Stimulated activated CD4-positive, alpha-beta T cell treated with anti-CD3 and anti-CD28 coated beads, TNF-alpha, amount 100 ng/mL, for 24 hours (primary cell): ENCODE data around the gene RASSF3.

Experiments
- DNase-seq, 3 experiments: peaks; one replicate each; pipeline ENCODE4 v3.0.0-alpha.2; 2020; ENCODE audit warnings: low read depth in 3 of 3

The RASSF3 gene

DNA sequence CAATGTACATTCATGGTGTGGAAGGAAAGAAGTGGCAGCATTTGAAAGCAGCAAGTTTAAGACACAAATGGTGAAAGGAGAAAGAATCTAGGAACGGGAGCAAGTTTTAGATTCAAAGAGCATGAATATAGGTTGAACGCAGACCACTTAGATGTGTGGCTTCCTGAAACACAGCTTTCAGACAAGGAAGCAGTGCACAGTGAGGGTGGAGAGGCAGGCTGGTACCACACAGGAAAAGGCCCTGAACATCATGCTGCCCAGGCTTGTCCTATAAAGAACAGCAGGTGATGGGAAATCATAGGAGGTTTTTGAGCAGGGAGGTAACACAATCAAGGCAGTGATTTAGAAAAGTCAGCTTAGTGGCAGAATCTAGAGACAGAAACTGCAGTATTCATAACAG, 113.3 kb downstream of the RASSF3 start:
- DNase-seq, result no peak

DNA sequence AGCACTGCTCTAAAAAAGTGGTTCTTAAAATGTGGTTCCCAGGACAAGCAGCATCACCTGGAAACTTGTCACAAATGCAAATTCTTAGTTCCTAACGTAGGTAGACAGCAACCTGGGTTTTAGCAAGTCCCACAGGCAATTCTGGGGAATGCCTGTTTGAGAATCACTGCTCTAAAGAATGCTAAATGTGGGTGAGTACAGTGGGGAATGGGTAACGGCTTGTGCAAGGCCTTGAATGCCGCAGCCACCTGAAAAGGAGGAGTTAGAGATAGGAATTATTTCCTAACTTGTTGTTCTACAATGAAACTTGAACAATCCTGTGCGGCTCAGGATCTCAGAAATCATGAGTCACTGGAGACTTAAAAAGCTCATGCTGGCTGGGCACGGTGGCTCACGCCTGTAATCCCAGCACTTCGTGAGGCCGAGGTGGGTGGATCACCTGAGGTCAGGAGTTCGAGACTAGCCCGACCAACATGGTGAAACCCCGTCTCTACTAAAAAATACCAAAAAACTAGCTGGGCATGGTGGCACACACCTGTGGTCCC, 114.0 kb downstream of the RASSF3 start:
- DNase-seq, result no peak

DNA sequence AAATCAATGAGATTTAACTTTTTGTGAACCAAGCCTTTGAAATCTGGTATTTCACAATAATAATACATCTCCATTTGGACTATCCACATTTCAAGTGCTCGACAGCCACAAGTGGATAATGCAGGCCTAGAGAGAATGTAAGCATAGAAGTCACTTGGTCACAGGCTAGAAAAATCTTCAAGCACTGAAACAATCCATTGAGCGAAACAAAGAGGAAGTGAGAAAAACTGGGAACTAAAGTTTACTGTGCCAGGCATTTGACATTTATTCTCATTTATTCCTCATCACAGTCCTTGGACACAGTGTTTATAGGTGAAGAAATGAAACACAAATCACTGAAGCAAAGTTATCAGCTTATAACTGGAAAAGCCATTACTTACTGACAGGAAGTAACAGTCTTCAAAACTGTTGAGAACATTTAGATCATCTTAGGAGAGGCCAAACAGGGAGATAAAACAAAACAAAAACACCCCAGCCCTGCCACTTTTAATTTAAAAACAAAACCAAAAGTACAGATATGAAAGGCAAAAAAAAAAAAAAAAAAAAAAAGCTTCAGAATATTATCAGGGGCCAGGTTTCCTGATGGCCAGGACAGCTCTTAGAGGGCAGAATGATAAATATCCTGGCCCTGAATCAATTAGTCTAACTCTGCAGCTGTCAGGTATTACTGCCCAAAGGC, 119.8 kb downstream of the RASSF3 start:
- DNase-seq, result no peak

DNA sequence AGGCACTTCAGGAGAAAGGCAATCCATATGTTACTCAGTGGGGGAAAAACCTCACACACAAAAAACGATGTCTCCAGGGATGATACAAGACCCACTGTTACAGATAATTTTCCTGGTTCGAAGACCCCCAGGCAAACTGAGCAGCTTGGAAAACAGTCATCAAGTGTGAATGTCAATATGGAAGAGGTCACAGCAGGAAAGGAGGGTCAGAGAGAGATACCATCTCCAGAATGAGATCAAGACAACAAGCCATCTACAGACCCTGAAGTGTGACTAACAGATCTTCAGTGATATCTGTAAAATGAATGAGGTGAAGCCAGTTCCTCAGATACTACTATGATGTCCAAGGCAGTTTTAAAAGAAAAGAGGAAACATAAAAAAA, 120.3 kb downstream of the RASSF3 start:
- DNase-seq, result no peak

- no peak for DNase-seq
Measured at GRCh38 chr12:64731683-64732082, 121.4 kb downstream of the RASSF3 start.

DNA sequence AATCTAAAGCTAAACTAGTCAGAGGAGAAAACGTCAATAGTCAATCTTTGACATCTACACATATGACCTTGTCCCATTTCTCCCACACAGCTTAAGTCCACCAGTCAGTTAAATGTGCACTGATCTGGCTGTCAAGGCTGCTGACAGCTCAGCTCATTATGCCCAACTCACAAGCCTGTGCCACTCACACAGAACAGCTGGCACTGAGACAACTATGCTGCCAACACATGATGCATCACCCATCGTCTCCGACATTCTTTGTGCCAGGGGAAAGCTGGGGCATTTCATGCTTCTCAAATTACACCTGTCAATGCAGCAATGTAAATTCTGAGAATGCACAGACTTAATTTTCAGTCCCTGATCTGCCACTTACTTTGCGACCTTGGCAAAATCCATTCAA, 123.6 kb downstream of the RASSF3 start:
- no peak for DNase-seq

DNA sequence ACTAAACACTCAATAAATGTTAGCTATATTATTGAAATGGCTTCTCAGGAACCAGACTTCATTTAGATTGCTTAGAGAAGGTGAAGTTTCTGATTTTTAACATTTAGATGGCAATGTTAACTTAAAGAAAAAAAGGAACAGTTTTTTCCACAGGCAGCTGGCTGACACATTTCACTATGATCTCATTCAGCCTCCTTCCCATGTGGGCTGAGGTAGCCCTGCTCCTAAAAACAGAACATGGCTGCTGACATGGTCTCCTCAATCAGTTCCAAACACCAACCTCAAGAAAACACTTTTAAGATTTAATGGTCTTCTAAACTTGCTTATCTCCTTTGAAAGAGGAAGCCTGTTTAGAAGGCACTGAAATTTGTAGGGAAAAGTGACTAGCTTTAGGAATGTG, 125.1 kb downstream of the RASSF3 start:
- no peak for DNase-seq

- no peak for DNase-seq
Measured at GRCh38 chr12:64736771-64737170, 126.5 kb downstream of the RASSF3 start.

DNA sequence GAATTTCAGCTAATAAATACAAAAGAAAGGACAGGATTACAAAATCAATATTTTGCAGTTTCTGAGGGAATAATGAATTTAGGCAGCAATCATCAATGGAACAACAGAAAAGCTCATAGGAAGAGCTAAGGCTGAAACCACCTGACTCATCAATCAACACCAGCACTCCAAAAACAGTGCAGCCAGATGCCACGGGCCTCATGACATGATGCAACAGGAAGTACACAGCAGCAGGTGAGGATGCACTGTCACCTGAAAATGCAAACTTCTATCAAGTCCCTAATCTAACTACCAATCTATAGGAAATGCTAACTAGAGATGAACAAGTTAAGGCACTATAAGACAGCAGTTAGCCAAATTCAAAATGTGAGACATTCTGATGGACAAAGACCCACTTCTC, 127.2 kb downstream of the RASSF3 start:
- DNase-seq, result no peak

DNA sequence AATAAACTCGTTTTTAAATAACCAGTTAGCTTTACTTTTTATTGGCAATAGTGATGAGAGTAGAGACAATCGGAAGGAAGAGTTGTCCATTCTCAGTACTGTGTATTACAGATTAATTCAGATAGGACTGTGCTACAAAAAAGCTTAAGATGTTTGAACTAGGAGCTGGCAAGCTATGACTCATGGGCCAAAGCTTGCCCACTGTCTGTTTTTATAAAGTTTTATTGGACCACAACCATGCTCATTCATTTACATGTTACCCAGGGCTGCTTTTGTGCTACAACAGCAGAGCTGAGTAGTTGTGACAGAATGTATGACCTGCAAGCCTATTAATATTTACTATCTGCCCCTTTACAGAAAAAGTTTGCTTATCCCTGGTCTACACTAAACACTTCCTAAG, 129.5 kb downstream of the RASSF3 start:
- no peak for DNase-seq

- no peak for DNase-seq
Measured at GRCh38 chr12:64740646-64741045, 130.4 kb downstream of the RASSF3 start.

- no peak for DNase-seq
Measured at GRCh38 chr12:64742416-64742815, 132.1 kb downstream of the RASSF3 start.

DNA sequence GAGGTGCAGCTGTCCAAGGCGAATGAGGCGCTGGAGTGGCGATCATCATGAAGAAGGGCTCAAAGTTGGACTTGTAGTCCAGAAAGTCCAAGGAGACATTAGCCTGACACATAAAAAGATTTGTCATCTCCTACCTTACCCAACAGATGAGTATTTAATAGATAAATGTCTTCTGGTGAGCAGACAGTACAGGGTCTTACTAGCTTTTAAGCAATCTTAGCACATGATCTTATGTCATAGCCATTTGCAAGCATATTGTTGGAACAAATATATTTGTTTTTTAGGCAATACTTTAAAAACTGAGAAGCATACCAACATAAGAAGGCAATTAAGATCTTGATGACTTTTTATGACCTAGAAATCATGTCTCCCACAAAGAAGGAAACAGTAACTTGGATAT, 132.9 kb downstream of the RASSF3 start:
- no peak for DNase-seq

DNA sequence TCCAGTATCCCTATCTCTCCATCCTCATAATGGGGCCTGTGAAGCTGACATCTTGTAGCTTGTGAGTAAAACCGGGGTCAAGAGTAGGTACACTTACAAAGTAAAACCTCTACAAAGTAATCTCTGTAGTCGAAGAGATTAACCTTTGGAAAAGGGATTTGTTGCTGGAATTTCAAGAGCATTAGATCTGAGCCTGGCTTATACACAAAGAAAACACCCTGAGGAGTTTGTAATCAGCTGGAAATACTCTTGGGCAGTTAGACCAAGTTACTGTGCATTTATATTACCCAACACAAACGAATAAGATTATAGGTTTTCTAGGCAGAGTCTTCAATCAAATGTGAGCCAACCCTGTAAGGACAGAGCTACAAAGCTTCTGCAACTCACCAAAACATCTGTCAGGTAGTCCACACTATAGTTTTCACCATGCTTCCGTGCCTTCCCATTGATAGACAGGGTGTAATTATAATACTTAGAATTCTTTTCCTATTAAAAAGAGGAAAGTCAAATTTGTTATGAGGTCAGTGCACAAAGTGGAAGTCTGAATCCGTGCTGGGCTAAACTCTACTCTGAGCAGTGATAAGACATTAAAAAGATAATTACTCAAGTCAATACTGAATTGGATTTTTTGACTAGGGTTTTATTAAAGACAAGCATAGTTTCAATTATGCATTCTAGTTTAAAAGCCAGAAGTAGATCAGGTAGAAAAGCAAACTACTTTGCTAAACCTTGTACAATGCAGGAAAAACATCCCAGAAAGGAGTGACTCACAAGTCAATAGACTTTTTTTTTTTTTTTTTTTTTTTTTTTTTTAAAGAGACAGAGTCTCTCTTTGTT, 134.3 kb downstream of the RASSF3 start:
- no peak for DNase-seq

GRCh38 chr12:64745259-64745807, 135.0 kb downstream of the RASSF3 start:
- no peak for DNase-seq

DNA sequence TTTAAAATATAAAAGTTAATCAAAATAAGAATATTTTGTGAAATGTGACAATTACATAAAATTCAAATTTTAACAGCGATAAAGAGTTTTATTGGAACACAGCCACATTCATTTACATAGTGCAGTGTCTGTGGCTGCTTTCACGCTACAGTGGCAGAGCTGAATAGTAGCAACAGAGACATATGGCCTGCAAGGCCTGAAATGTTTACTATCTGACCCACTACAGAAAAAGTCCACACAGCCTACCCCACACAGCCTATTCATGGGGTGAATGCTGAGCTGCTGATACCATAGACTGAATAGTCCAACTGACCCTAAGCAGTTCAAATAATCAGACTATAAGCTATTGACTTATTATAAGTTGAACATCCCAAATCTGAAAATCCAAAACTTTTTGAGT, 135.7 kb downstream of the RASSF3 start:
- DNase-seq, result no peak

GRCh38 chr12:64746663-64747062, 136.4 kb downstream of the RASSF3 start:
- no peak for DNase-seq
